Measurements from ENCODE around the gene ABHD12. TPM values are rescaled to one million over a fixed set of nuclear protein-coding genes. Genes with fewer than 3 reads are reported as not detected.

The ABHD12 gene
- total RNA-seq, 2 experiments from 2014 or later = 24.7 to 24.8 TPM

DNA sequence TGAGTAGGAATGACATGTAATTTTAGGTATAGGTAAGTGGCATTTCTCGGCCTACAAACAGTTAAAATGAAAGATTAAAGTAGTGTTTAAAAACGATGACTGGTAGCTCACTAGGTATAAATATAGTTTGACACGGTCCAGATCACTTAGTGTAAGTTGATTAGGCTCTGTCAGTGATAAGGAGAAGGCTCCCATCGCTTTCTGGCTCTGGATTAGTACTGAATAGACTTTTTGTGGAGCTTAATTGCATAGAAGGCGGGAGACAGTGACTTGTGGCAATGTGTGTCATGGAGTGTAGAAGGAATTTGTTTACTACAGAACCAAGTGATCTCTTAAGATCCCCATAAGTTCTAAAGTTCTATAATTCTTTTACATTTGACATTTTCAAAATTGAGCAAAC is 136.1 kb downstream of the ABHD12 start:
- ChIA-PET CTCF (interaction anchor here (0.7 kb wide), 1 partner anchor 387 kb away, joined by 3 read pairs; no protein-coding TSS in a partner anchor), POLR2A (no interaction called here)

DNA sequence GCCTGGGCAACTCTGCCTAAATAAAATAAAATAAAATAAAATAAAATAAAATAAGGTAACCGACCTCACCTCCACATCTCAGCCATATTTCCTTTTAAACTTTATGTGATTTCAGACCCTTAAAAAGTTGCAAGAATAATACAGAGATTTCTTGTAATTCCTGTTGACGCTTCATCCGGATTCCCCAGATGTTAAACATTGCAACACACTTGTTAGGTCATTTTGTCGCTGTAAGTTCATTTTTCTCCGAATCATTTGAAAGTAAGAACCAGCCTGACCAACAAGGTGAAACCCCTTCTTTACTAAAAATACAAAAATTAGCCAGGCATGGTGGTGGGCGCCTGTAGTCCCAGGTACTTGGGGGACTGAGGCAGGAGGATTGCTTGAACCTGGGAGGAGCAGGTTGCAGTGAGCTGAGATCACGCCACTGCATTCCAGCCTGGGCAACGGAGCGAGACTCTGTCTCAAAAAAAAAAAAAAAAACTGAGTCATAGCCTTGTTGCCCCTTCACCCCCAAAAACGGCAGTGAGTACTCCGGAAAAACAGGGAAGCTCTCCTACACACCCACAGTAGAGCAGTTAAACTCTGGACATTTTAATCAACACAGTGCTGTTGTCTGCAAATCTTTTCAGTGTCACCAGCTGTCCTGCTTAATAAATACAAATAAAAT is 136.9 kb downstream of the ABHD12 start:
- POLR2A ChIA-PET = no interaction called here
- CTCF ChIA-PET = interaction anchor here (0.7 kb wide), 3 partner anchors 27 to 388 kb away, joined by 3 to 4 read pairs (median 3); no protein-coding TSS in a partner anchor

- CTCF ChIA-PET = no interaction called here
- POLR2A ChIA-PET = no interaction called here
These were observed 137.8 kb downstream of the ABHD12 start for GRCh38 chr20:25252686-25253421.

DNA sequence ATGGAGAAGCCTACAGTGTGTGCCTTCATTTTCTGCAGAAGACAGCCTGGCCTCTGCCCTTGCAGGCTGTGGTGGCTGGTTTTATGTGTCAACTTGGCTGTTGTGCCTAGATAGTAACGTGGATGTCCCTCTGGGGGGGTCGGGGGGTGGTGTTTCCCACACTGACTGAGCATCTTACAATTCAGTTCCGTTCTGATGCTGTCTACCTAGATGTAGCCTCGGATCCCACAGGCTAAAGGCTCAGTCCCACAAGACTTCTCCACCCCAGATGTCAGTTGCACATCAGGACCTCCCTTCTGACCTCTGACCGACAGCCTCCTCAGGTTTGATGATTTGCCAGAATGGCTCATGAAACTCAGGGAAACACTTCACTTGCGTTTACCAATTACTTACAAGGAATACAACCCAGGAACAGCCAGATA is 138.4 kb downstream of the ABHD12 start:
- ChIA-PET POLR2A (no interaction called here), CTCF (no interaction called here)

- ChIA-PET POLR2A (no interaction called here), CTCF (no interaction called here)
These were observed 139.1 kb downstream of the ABHD12 start for GRCh38 chr20:25251558-25251957.

DNA sequence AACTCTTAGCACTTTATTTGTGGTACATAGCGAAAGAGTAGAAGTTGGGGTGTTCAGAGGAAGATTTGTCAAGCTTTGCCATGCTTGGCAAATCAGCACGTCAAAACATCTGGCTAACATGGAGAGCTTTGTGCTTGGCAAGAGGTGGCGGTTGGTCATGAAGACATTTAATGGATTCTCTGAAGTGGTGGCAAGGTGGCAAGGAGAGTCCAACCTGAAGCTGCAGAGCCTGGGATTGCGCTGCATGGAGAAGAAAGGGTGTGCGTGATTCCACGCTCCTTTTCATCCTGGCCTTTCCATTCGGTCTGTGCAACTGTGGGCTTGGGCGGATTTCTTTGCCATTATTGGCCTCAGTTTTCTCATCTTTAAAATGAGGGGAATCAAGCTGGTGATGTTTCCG is 139.6 kb downstream of the ABHD12 start:
- CTCF ChIA-PET = interaction anchor here (0.6 kb wide), 1 partner anchor 29 kb away, joined by 3 read pairs; no protein-coding TSS in a partner anchor

DNA sequence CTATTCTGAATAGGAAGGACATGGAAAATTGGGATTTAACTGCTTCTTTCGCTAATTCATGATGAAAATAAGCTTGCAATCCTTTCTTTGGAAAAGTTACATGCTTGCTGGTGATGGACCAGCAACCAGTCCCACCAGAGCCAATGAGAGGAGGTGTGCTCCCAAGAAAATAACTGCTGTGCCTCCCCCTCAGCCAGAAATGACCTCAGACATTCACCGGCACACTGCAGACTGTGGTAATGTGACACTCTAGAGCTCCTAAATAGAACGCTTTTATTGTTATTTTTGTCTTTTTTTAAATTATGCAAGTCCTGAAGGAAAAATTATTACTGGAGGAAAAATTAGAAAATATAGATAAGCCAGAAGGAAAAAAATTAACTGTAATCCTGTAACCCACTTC is 140.1 kb downstream of the ABHD12 start:
- POLR2A ChIA-PET = interaction anchor here (0.5 kb wide), 1 partner anchor 27 kb away, joined by 3 read pairs; no protein-coding TSS in a partner anchor
- CTCF ChIA-PET = interaction anchor here (0.6 to 1.2 kb wide), 2 partner anchors 27 to 29 kb away, joined by 3 read pairs; no protein-coding TSS in a partner anchor

More for the DNA sequence above, 139.6 kb downstream of the ABHD12 start:
- POLR2A ChIA-PET = no interaction called here

Other genes with a start within 250 kb of the ABHD12 start
- 10 to 100 TPM; 45.3 to 49.6 TPM for gene ENTPD6, start 195.1 kb downstream of the ABHD12 start, total RNA-seq
- 10 to 100 TPM; 37.2 to 39.8 TPM for gene PYGB, start 142.8 kb downstream of the ABHD12 start, total RNA-seq
- 10 to 100 TPM; 32.9 to 35.2 TPM for gene GINS1, start 16.8 kb upstream of the ABHD12 start, total RNA-seq
- gene NINL, start 194.7 kb upstream of the ABHD12 start, total RNA-seq = 1 to 10 TPM; 1.5 to 1.6 TPM
- 1 to 10 TPM; 8.1 to 8.7 TPM for gene NANP, start 233.2 kb upstream of the ABHD12 start, total RNA-seq

Data from activated CD8-positive, alpha-beta memory T cell treated with anti-CD3 and anti-CD28 coated beads for 36 hours (primary cell).